ENCODE measurements around the gene PON2. TPM values are rescaled to one million over a fixed set of nuclear protein-coding genes. Genes with fewer than 3 reads are reported as not detected.

PON2 gene
- total RNA-seq, 1 experiment from 2014 or later = 56.4 TPM

GRCh38 chr7:95436407-95436806 is 1.6 kb upstream of the PON2 start:
- BruUV-seq (replicated peaks) = no TSS peak
- intact Hi-C loops (cut with micrococcal nuclease) = no loop called here
- Histone ChIP-seq H3K9ac (ENCODE audit: low read length) (no peak overlapping the region), H4K20me1 (ENCODE audit: low read length) (no peaks in the 10 kb centered on the region), H2AFZ (ENCODE audit: low read length) (no peak overlapping the region), H3K4me3 (ENCODE audit: low read length) (no peak overlapping the region), H3K9me2 (replicated peaks; ENCODE audit: low read length) (no peaks in the 10 kb centered on the region), H3K4me2 (ENCODE audit: low read length) (no peak overlapping the region), H3K9me3 (ENCODE audit: low read length) (no peaks in the 10 kb centered on the region), H3K79me2 (ENCODE audit: low read length) (peaks cover 27% of the 10 kb centered on the region), H3F3A (ENCODE audit: low read length, unreplicated experiment) (no peaks in the 10 kb centered on the region), H3K4me1 (ENCODE audit: insufficient read depth, low read length) (peaks cover 16% of the 10 kb centered on the region), H3K27me3 (ENCODE audit: low read length) (no peaks in the 10 kb centered on the region), H3K27ac (ENCODE audit: low read length) (no peak overlapping the region), H3K36me3 (ENCODE audit: low read depth, low read length) (no peaks in the 10 kb centered on the region)
- TF ChIP-seq EZH2 (IDR thresholded peaks at IDR 0.05; ENCODE audit: low read length, unreplicated experiment) (no peak), EZH2phosphoT487 (IDR thresholded peaks at IDR 0.05; ENCODE audit: borderline replicate concordance, low read length) (no peak), CTCF (conservative IDR thresholded peaks at IDR 0.05; ENCODE audit: low read depth, low read length) (no peak)
- ATAC-seq = no peak
- CTCF ChIA-PET = no interaction called here
- POLR2A ChIA-PET (ENCODE audit: unreplicated experiment) = no interaction called here
- DNase-seq = no peak

GRCh38 chr7:95435422-95435780 is 573 bp upstream of the PON2 start:
- Histone ChIP-seq H3K36me3 (ENCODE audit: low read depth, low read length) (no peaks in the 10 kb centered on the region), H3K79me2 (ENCODE audit: low read length) (peaks cover 27% of the 10 kb centered on the region), H3K27me3 (ENCODE audit: low read length) (no peaks in the 10 kb centered on the region), H4K20me1 (ENCODE audit: low read length) (no peaks in the 10 kb centered on the region), H3K9me3 (ENCODE audit: low read length) (no peaks in the 10 kb centered on the region), H2AFZ (ENCODE audit: low read length) (peak overlapping the region; percentile 98), H3K4me2 (ENCODE audit: low read length) (peak overlapping the region; percentile 97), H3K9me2 (replicated peaks; ENCODE audit: low read length) (no peaks in the 10 kb centered on the region), H3K4me3 (ENCODE audit: low read length) (peak overlapping the region; percentile 90), H3F3A (ENCODE audit: low read length, unreplicated experiment) (no peaks in the 10 kb centered on the region), H3K4me1 (ENCODE audit: insufficient read depth, low read length) (peaks cover 23% of the 10 kb centered on the region), H3K9ac (ENCODE audit: low read length) (peak overlapping the region; percentile 92), H3K27ac (ENCODE audit: low read length) (peak overlapping the region; percentile 79)
- ATAC-seq (no peak), DNase-seq (no peak)
- intact Hi-C loops (cut with micrococcal nuclease) = loop anchor here (2.0 kb wide), 2 partner anchors 35 to 171 kb away; no protein-coding TSS in a partner anchor
- TF ChIP-seq EZH2 (IDR thresholded peaks at IDR 0.05; ENCODE audit: low read length, unreplicated experiment) (no peak), EZH2phosphoT487 (IDR thresholded peaks at IDR 0.05; ENCODE audit: borderline replicate concordance, low read length) (no peak), CTCF (conservative IDR thresholded peaks at IDR 0.05; ENCODE audit: low read depth, low read length) (no peak)
- POLR2A ChIA-PET (ENCODE audit: unreplicated experiment) = no interaction called here
- CTCF ChIA-PET = no interaction called here
- BruUV-seq (replicated peaks) = TSS peak; percentile 93

- Histone ChIP-seq H3K4me1 (ENCODE audit: insufficient read depth, low read length) (peaks cover 23% of the 10 kb centered on the region), H3K36me3 (ENCODE audit: low read depth, low read length) (no peaks in the 10 kb centered on the region), H3F3A (ENCODE audit: low read length, unreplicated experiment) (no peaks in the 10 kb centered on the region), H3K79me2 (ENCODE audit: low read length) (peaks cover 31% of the 10 kb centered on the region), H4K20me1 (ENCODE audit: low read length) (no peaks in the 10 kb centered on the region), H3K9me3 (ENCODE audit: low read length) (no peaks in the 10 kb centered on the region), H2AFZ (ENCODE audit: low read length) (peak overlapping the region; percentile 98), H3K9me2 (replicated peaks; ENCODE audit: low read length) (no peaks in the 10 kb centered on the region), H3K9ac (ENCODE audit: low read length) (peak overlapping the region; percentile 92), H3K27ac (ENCODE audit: low read length) (peak overlapping the region; percentile 79), H3K27me3 (ENCODE audit: low read length) (no peaks in the 10 kb centered on the region), H3K4me2 (ENCODE audit: low read length) (peak overlapping the region; percentile 97), H3K4me3 (ENCODE audit: low read length) (peak overlapping the region; percentile 90)
- DNase-seq = no peak
- BruUV-seq (replicated peaks) = TSS peak; percentile 65
- CTCF ChIA-PET = no interaction called here
- POLR2A ChIA-PET (ENCODE audit: unreplicated experiment) = interaction anchor here (0.6 kb wide), 2 partner anchors 162 to 781 kb away, joined by 3 read pairs; no protein-coding TSS in a partner anchor
- TF ChIP-seq EZH2 (IDR thresholded peaks at IDR 0.05; ENCODE audit: low read length, unreplicated experiment) = no peak
- TF ChIP-seq EZH2phosphoT487 (IDR thresholded peaks at IDR 0.05; ENCODE audit: borderline replicate concordance, low read length) = no peak
- no peak for TF ChIP-seq CTCF (conservative IDR thresholded peaks at IDR 0.05; ENCODE audit: low read depth, low read length)
- intact Hi-C loops (cut with micrococcal nuclease) = loop anchor here (2.0 kb wide), 2 partner anchors 37 to 169 kb away; no protein-coding TSS in a partner anchor
- no peak for ATAC-seq
These were observed 774 bp downstream of the PON2 start for GRCh38 chr7:95433952-95434556.

Measured in PC-3 (cell line).